ENCODE results near the gene NLRP10. TPM values are rescaled to one million over a fixed set of nuclear protein-coding genes. Genes with fewer than 3 reads are reported as not detected.

The NLRP10 gene
- total and polyA plus RNA-seq, 7 donors, result not detected

- Histone ChIP-seq H3K27ac (no peak overlapping the region), H3K4me1 (no peaks in the 10 kb centered on the region), H3K27me3 (no peaks in the 10 kb centered on the region), H3K36me3 (no peaks in the 10 kb centered on the region), H3K9me3 (no peaks in the 10 kb centered on the region), H3K4me3 (no peak overlapping the region)
- WGBS, 2 donors, result 78 to 79% methylated on average over 3 of the region's 3 CpGs
- TF ChIP-seq POLR2A (IDR thresholded peaks at IDR 0.05) (no peak), POLR2AphosphoS5 (IDR thresholded peaks at IDR 0.05) (no peak), EP300 (IDR thresholded peaks at IDR 0.05) (no peak)
- TF ChIP-seq, protein P1, sequence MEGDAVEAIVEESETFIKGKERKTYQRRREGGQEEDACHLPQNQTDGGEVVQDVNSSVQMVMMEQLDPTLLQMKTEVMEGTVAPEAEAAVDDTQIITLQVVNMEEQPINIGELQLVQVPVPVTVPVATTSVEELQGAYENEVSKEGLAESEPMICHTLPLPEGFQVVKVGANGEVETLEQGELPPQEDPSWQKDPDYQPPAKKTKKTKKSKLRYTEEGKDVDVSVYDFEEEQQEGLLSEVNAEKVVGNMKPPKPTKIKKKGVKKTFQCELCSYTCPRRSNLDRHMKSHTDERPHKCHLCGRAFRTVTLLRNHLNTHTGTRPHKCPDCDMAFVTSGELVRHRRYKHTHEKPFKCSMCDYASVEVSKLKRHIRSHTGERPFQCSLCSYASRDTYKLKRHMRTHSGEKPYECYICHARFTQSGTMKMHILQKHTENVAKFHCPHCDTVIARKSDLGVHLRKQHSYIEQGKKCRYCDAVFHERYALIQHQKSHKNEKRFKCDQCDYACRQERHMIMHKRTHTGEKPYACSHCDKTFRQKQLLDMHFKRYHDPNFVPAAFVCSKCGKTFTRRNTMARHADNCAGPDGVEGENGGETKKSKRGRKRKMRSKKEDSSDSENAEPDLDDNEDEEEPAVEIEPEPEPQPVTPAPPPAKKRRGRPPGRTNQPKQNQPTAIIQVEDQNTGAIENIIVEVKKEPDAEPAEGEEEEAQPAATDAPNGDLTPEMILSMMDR (IDR thresholded peaks at IDR 0.05), result no peak
- intact Hi-C loops (cut with DNase I), result no loop called here
- no peak for DNase-seq
Measured at GRCh38 chr11:7969756-7970646, 4.8 kb upstream of the NLRP10 start.

- no peaks in the 10 kb centered on the region for H3K27me3 ChIP-seq
- H3K27ac ChIP-seq, result no peak overlapping the region
- 68% methylated on average over 2 of the region's 2 CpGs for WGBS, 2 donors
- intact Hi-C loops (cut with DNase I), result no loop called here
- H3K4me3 ChIP-seq, result no peak overlapping the region
- DNase-seq, result no peak
- no peaks in the 10 kb centered on the region for H3K36me3 ChIP-seq
- H3K9me3 ChIP-seq, result no peaks in the 10 kb centered on the region
- no peaks in the 10 kb centered on the region for H3K4me1 ChIP-seq
- TF ChIP-seq EP300 (IDR thresholded peaks at IDR 0.05) (no peak), POLR2AphosphoS5 (IDR thresholded peaks at IDR 0.05) (no peak), POLR2A (IDR thresholded peaks at IDR 0.05) (no peak)
- TF ChIP-seq, protein P1 (IDR thresholded peaks at IDR 0.05), result no peak
Measured at GRCh38 chr11:7968686-7969085, 3.4 kb upstream of the NLRP10 start.

GRCh38 chr11:7967826-7968225, 2.6 kb upstream of the NLRP10 start:
- intact Hi-C loops (cut with DNase I), result no loop called here
- no peaks in the 10 kb centered on the region for H3K36me3 ChIP-seq
- TF ChIP-seq, protein P1 (IDR thresholded peaks at IDR 0.05), result no peak
- no peak for TF ChIP-seq POLR2A (IDR thresholded peaks at IDR 0.05)
- TF ChIP-seq EP300 (IDR thresholded peaks at IDR 0.05), result no peak
- TF ChIP-seq POLR2AphosphoS5 (IDR thresholded peaks at IDR 0.05), result no peak
- no peaks in the 10 kb centered on the region for H3K9me3 ChIP-seq
- no peak overlapping the region for H3K4me3 ChIP-seq
- no peak for DNase-seq
- no peaks in the 10 kb centered on the region for H3K4me1 ChIP-seq
- no peak overlapping the region for H3K27ac ChIP-seq
- no peaks in the 10 kb centered on the region for H3K27me3 ChIP-seq

- intact Hi-C loops (cut with DNase I), result no loop called here
Measured at GRCh38 chr11:7967097-7967496, 1.9 kb upstream of the NLRP10 start.

More at GRCh38 chr11:7967097-7967496, 1.9 kb upstream of the NLRP10 start:
- Histone ChIP-seq H3K36me3 (no peaks in the 10 kb centered on the region), H3K9me3 (no peaks in the 10 kb centered on the region), H3K27ac (no peak overlapping the region), H3K27me3 (no peaks in the 10 kb centered on the region), H3K4me3 (no peak overlapping the region), H3K4me1 (no peaks in the 10 kb centered on the region)
- TF ChIP-seq EP300 (IDR thresholded peaks at IDR 0.05), result no peak
- TF ChIP-seq POLR2A (IDR thresholded peaks at IDR 0.05), result no peak
- TF ChIP-seq, protein P1 (IDR thresholded peaks at IDR 0.05), result no peak
- no peak for TF ChIP-seq POLR2AphosphoS5 (IDR thresholded peaks at IDR 0.05)
- DNase-seq, result no peak
- WGBS, 2 donors, result 80 to 84% methylated on average over 1 of the region's 1 CpG
